Kidney capillary endothelial cell (primary cell): ENCODE results near the gene EIF6.

Source experiments
- DNase-seq: peaks from one replicate; pipeline ENCODE4 v3.0.0-alpha.2; 2018; ENCODE audit warnings: low spot score

Gene EIF6

GRCh38 chr20:35312318-35312717, 27.7 kb upstream of the EIF6 start:
- no peak for DNase-seq

GRCh38 chr20:35311822-35312221, 27.2 kb upstream of the EIF6 start:
- no peak for DNase-seq

- no peak for DNase-seq
These were observed 26.8 kb upstream of the EIF6 start for GRCh38 chr20:35311409-35311808.

GRCh38 chr20:35307666-35308653, 23.4 kb upstream of the EIF6 start:
- peak; percentile 75 for DNase-seq

GRCh38 chr20:35306931-35307517, 22.5 kb upstream of the EIF6 start:
- DNase-seq: no peak

GRCh38 chr20:35305682-35306556, 21.3 kb upstream of the EIF6 start:
- peak; percentile 99 for DNase-seq

GRCh38 chr20:35304956-35305355, 20.4 kb upstream of the EIF6 start:
- no peak for DNase-seq

GRCh38 chr20:35303735-35304491, 19.3 kb upstream of the EIF6 start:
- DNase-seq: peak; percentile 86

GRCh38 chr20:35303382-35303734, 18.8 kb upstream of the EIF6 start:
- no peak for DNase-seq

GRCh38 chr20:35302421-35303335, 18.1 kb upstream of the EIF6 start:
- no peak for DNase-seq

GRCh38 chr20:35301426-35301825, 16.9 kb upstream of the EIF6 start:
- no peak for DNase-seq

- DNase-seq: no peak
These were observed 16.1 kb upstream of the EIF6 start for GRCh38 chr20:35300469-35301262.

- DNase-seq: no peak
These were observed 15.2 kb upstream of the EIF6 start for GRCh38 chr20:35299780-35300179.

- DNase-seq: no peak
These were observed 13.7 kb upstream of the EIF6 start for GRCh38 chr20:35298264-35298663.

GRCh38 chr20:35297740-35298139, 13.2 kb upstream of the EIF6 start:
- no peak for DNase-seq

GRCh38 chr20:35297155-35297554, 12.6 kb upstream of the EIF6 start:
- no peak for DNase-seq

- DNase-seq: peak; percentile 74
These were observed 11.6 kb upstream of the EIF6 start for GRCh38 chr20:35296101-35296554.

- no peak for DNase-seq
These were observed 11.1 kb upstream of the EIF6 start for GRCh38 chr20:35295674-35296073.

- DNase-seq: no peak
These were observed 10.5 kb upstream of the EIF6 start for GRCh38 chr20:35295058-35295457.

GRCh38 chr20:35294293-35294685, 9.7 kb upstream of the EIF6 start:
- no peak for DNase-seq
